Skeletal muscle tissue (tissue), 4 donors: Measurements from ENCODE around the gene PTCRA. TPM values are rescaled to one million over a fixed set of nuclear protein-coding genes. Genes with fewer than 3 reads are reported as not detected.

ENCODE experiments used
- H3K27ac ChIP-seq: one replicate; pipeline ENCODE4 v1.7.0; 2013; ENCODE audit warnings: mild to moderate bottlenecking, low read depth, low read length, inconsistent platforms
- H3K27me3 ChIP-seq, 3 donors: one replicate each; pipeline ENCODE4 v1.7.0; 2013; ENCODE audit warnings: low read length in 3 of 3; ENCODE audit not compliant: control insufficient read depth in 3 of 3, insufficient read depth in 3 of 3
- H3K36me3 ChIP-seq, 3 donors: one replicate each; pipeline ENCODE4 v1.7.0; 2013; ENCODE audit warnings: low read length in 3 of 3; ENCODE audit not compliant: control insufficient read depth in 3 of 3, insufficient read depth in 3 of 3
- H3K4me1 ChIP-seq, 3 donors: one replicate each; pipeline ENCODE4 v1.7.0; 2013; ENCODE audit warnings: low read length in 3 of 3, mild to moderate bottlenecking in 3 of 3; ENCODE audit not compliant: control insufficient read depth in 3 of 3, insufficient read depth in 3 of 3
- H3K4me3 ChIP-seq, 3 donors: one replicate each; pipeline ENCODE4 v1.7.0; 2013; ENCODE audit warnings: low read length in 3 of 3
- H3K9ac ChIP-seq, 3 donors: one replicate each; pipeline ENCODE4 v1.7.0; 2013; ENCODE audit warnings: low read length in 3 of 3, mild to moderate bottlenecking in 3 of 3, moderate library complexity in 2 of 3, low read depth in 1 of 3
- H3K9me3 ChIP-seq, 3 donors: one replicate each; pipeline ENCODE4 v1.7.0; 2013; ENCODE audit warnings: low read length in 3 of 3; ENCODE audit not compliant: control insufficient read depth in 3 of 3
- total RNA-seq: library from RNA; depleted of rRNA; stranded (reverse); fragments of >200 nt; gene quantifications from one replicate; pipeline ENCODE4 v1.2.3, GENCODE V29; 2014
- donor health status: Osteomylitis.

PTCRA gene
- total RNA-seq, 1 donor from 2014 or later: 1.0 TPM

DNA sequence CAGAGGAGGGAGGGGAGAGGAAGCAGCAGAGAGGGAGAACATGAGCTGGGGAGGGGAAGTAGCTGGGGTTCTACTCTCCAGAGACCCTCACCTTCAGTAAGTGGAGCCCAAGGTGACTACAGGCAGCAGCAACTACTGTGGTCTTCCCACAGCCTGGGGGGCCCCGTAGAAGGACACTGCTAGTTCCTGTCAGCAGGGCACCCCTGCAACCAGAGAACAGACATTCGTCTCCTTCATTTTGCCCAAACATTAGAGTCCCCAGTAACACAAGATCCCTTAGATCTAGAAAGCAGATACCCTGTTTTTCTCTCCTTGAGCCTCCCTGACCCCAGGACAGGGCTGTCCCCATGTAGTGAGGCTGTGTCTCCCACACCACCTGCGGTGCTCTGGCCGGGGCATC lies 52.9 kb downstream of the PTCRA start:
- peaks cover 0 to 11% (median 4%) of the 10 kb centered on the region in 3 donors for H3K4me1 ChIP-seq
- no peak overlapping the region for H3K4me3 ChIP-seq

DNA sequence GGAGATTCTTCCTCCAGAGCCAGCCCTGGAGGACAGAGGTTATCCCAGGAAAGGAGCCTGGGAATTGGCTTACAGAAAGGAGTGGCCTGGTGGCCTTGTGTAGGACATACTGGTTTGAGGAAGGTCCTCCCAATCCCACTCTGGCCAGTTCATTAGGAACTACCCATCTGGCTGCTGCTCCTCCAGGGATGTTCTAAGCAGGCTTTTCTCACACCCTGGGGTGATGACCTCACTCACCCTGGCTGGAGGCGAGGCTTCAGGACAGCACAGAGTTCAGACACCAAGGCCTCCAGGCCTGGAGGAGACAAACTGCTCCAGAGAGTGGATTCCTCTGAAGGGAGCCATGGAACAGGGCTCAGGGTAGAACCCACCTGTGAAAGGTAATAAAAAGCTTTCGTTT lies 53.6 kb downstream of the PTCRA start:
- Histone ChIP-seq H3K9ac (no peak overlapping the region), H3K27ac (no peak overlapping the region), H3K27me3 (no peaks in the 10 kb centered on the region), H3K4me3 (no peak overlapping the region), H3K4me1 (peaks cover 0 to 11% (median 4%) of the 10 kb centered on the region in 3 donors), H3K36me3 (peaks cover 24 to 51% (median 49%) of the 10 kb centered on the region in 3 donors), H3K9me3 (no peaks in the 10 kb centered on the region)

More for the DNA sequence above, 52.9 kb downstream of the PTCRA start:
- Histone ChIP-seq H3K27ac (no peak overlapping the region), H3K9ac (no peak overlapping the region), H3K36me3 (peaks cover 29 to 55% (median 53%) of the 10 kb centered on the region in 3 donors), H3K27me3 (no peaks in the 10 kb centered on the region), H3K9me3 (no peaks in the 10 kb centered on the region)

GRCh38 chr6:42969934-42970333 lies 54.1 kb downstream of the PTCRA start:
- no peaks in the 10 kb centered on the region for H3K27me3 ChIP-seq
- H3K4me1 ChIP-seq: peaks cover 0 to 11% (median 4%) of the 10 kb centered on the region in 3 donors
- no peak overlapping the region for H3K9ac ChIP-seq
- no peaks in the 10 kb centered on the region for H3K9me3 ChIP-seq
- no peak overlapping the region for H3K4me3 ChIP-seq
- H3K27ac ChIP-seq: no peak overlapping the region
- peaks cover 21 to 49% (median 44%) of the 10 kb centered on the region in 3 donors for H3K36me3 ChIP-seq

DNA sequence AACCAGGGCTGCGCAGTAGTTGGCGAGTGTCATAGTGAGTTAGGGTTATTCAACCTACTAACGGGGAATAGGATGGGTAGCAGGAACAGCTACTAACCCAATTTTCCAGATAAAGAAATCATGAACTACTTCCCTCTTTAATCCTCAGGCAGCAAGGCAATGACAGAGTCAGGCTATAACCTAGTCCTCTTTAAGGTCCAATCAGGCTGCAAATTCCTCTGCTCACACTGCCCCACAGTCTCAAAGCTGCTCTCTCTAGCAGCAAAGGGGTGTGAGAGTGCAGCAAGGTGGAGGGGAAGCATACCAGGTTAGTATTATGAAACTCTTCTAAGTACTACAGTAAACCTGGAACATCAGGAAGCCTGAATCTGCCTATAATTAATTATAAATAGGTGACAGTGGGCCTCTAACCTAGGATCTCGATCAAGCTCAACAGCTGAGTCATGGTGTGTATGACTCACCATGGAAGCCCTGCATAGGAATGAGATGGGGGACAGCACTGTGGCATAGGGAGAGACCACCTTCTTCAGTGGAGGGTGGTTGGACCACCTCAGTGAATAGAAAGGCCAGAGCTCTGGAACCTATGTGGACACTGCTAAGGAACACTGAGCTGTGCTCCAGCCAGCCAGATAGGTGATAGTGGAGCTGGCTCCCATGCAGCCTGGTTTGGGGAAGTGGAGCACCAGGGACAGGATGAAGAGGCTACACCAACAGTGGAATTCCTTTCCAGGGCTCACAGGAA lies 55.2 kb downstream of the PTCRA start:
- Histone ChIP-seq H3K27ac (no peak overlapping the region), H3K36me3 (peaks cover 17 to 38% (median 34%) of the 10 kb centered on the region in 3 donors)

DNA sequence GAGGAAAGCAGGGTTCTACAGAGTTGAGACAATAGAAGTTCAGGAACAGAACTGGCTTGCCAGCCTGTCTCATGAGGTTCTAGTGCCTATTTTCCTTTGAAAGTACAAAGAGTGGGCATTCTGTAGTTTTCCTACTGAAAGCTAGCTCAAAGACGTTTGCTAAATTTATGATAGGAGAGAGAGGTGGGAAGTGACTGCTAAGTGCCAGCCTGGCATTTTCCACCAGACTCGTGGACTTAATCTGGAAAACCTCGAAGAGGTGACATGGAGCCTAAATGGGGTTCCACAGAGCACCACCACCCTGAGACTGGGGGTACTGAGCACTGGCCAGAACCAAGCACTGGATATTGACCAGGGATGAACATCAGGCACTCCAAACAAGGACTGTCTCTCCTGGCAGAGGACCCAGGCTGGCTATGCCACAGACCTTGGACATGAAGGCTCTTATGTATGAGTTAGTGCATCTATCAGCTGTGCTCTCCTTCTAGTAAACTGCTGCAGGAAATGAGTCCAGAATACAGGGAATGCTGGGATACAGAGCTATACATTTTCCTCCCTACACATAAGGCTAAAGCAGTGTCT lies 56.0 kb downstream of the PTCRA start:
- Histone ChIP-seq H3K27ac (no peak overlapping the region), H3K36me3 (peaks cover 13 to 31% (median 28%) of the 10 kb centered on the region in 3 donors), H3K4me3 (no peak overlapping the region), H3K4me1 (peaks cover 1 to 11% (median 4%) of the 10 kb centered on the region in 3 donors), H3K27me3 (no peaks in the 10 kb centered on the region), H3K9ac (no peak overlapping the region), H3K9me3 (no peaks in the 10 kb centered on the region)

More for the DNA sequence above, 55.2 kb downstream of the PTCRA start:
- Histone ChIP-seq H3K4me3 (no peak overlapping the region), H3K4me1 (peaks cover 0 to 11% (median 4%) of the 10 kb centered on the region in 3 donors), H3K9me3 (no peaks in the 10 kb centered on the region), H3K9ac (no peak overlapping the region), H3K27me3 (no peaks in the 10 kb centered on the region)

- peaks cover 7 to 19% (median 17%) of the 10 kb centered on the region in 3 donors for H3K36me3 ChIP-seq
- H3K4me1 ChIP-seq: peaks cover 8 to 19% (median 10%) of the 10 kb centered on the region in 3 donors
- H3K9me3 ChIP-seq: no peaks in the 10 kb centered on the region
- no peaks in the 10 kb centered on the region for H3K27me3 ChIP-seq
- no peak overlapping the region for H3K4me3 ChIP-seq
- H3K27ac ChIP-seq: no peak overlapping the region
- no peak overlapping the region for H3K9ac ChIP-seq
These were observed 58.1 kb downstream of the PTCRA start for GRCh38 chr6:42973926-42974325.

DNA sequence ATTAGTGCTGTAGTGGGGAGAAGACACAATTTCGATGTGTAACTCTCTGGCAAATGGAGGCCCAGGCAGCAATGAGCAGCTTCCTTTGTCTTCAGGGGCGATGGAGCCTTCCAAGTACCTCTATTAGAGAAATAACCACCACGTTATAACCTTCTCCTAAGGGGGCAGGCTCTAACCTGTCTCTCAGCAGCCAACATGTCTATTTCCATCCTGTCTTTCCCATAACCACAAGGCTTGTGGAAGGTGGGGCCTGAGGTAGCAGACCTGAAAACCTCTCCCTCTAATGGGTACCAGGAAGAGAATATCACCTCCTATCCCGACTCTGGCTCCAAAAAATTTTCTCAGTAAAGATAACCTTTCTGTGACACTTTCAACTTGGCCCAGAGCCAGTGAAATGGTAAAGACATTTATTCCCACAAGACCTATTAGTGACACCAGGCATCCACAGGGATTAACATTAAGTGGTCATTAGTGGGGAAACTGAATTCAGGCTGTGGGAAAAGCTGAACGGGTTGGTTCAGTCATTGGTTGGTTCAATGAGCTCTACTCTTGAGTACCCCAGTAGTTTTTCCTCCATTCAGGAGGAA lies 59.2 kb downstream of the PTCRA start:
- no peaks in the 10 kb centered on the region for H3K27me3 ChIP-seq
- H3K9ac ChIP-seq: no peak overlapping the region
- no peak overlapping the region for H3K4me3 ChIP-seq
- peaks cover 14 to 26% (median 19%) of the 10 kb centered on the region in 3 donors for H3K4me1 ChIP-seq
- H3K36me3 ChIP-seq: peaks cover 2 to 12% (median 10%) of the 10 kb centered on the region in 3 donors
- no peak overlapping the region for H3K27ac ChIP-seq
- H3K9me3 ChIP-seq: no peaks in the 10 kb centered on the region

Other genes with a start within 250 kb of the PTCRA start
- 5.7 TPM for gene PRPH2, start 193.5 kb upstream of the PTCRA start, total RNA-seq
- gene TBCC, start 169.9 kb upstream of the PTCRA start, total RNA-seq: 57.9 TPM
- 10.4 TPM for gene BICRAL, start 134.0 kb upstream of the PTCRA start, total RNA-seq
- gene RPL7L1, start 36.4 kb upstream of the PTCRA start, total RNA-seq: 71.5 TPM
- gene CNPY3, start 13.4 kb downstream of the PTCRA start, total RNA-seq: 9.4 TPM
- not detected for gene GNMT, start 44.7 kb downstream of the PTCRA start, total RNA-seq
- gene PEX6, start 63.1 kb downstream of the PTCRA start, total RNA-seq: 32.4 TPM
- 31.3 TPM for gene PPP2R5D, start 68.5 kb downstream of the PTCRA start, total RNA-seq
- gene MEA1, start 97.9 kb downstream of the PTCRA start, total RNA-seq: 29.7 TPM
- gene KLHDC3, start 98.2 kb downstream of the PTCRA start, total RNA-seq: 267 TPM
- gene RRP36, start 105.6 kb downstream of the PTCRA start, total RNA-seq: 40.7 TPM
- 27.1 TPM for gene CUL7, start 137.8 kb downstream of the PTCRA start, total RNA-seq
- 16.2 TPM for gene MRPL2, start 143.4 kb downstream of the PTCRA start, total RNA-seq
- gene KLC4, start 143.6 kb downstream of the PTCRA start, total RNA-seq: 21.4 TPM
- 50.1 TPM for gene PTK7, start 160.3 kb downstream of the PTCRA start, total RNA-seq